NCI-H82 treated with DMSO at 0.1 percent for 48 hours (cell line): ENCODE data around the gene ZNF280A.
A peak's percentile ranks its signal among the peaks of the same experiment; 100 is the strongest.
"Not testable (repeated sequence)": the region's sequence is repeated elsewhere in the genome, so short reads cannot be mapped to it uniquely, and the experiment has no call there.

Source experiments
- DNase-seq: peaks from one replicate; lab custom pipeline; 2025; ENCODE audit not compliant: unreplicated experiment; lab: John Stamatoyannopoulos, UW

The ZNF280A gene

DNA sequence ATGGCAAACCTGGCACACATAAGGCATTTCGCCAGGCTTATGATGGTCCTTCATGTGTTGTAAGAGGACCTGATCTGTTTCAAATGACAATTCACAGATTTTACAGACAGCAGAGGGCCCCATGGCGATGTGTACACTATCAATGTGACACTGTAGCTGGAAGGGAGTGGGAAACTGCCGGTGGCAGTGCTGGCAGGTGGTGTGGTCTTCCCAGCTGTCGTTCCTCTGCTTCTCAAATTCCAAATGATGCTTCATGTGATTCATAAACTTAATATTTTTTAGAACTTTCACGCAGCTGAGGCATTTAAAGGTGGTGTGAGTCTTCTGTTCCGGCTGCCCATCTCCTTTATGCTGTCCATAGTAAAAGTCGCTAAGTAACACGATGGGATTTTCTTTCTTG lies 5.6 kb downstream of the ZNF280A start:
- not testable (repeated sequence) for DNase-seq

DNA sequence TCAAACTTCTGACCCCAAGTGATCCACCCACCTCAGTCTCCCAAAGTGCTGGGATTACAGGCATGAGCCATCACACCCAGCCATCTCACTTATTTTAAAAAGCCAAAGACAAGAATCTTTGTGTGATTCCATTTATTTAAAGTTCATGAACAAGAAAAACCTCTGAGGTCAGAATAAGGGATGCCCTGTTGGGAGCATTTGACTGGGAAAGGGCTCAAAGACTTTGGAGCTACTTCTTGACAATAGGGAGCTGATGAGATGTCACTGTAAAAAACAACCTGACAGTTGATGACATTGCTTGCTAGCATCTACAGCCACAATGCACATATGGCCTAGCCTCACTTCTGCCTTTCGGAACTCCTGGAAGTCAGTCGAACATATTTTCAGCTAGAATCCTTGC lies 6.5 kb downstream of the ZNF280A start:
- DNase-seq: no peak

DNA sequence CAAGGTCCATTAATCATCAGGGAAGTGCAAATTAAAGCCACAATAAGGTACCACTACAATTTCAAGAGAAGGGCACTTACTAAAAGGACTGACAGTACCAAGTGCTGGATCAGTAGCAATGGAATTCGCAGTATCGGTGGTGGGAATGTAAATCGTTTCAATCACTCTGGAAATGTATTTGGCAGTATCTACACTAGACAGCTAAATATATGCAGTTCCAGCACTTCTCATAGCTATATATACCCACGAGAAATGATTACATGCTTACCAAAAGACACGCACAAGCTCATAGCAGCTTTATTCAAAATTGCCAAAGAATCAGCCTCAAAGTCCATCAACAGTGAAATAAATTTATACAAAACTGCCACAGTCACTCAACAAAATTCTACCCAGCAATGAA lies 7.1 kb downstream of the ZNF280A start:
- DNase-seq: no peak

DNA sequence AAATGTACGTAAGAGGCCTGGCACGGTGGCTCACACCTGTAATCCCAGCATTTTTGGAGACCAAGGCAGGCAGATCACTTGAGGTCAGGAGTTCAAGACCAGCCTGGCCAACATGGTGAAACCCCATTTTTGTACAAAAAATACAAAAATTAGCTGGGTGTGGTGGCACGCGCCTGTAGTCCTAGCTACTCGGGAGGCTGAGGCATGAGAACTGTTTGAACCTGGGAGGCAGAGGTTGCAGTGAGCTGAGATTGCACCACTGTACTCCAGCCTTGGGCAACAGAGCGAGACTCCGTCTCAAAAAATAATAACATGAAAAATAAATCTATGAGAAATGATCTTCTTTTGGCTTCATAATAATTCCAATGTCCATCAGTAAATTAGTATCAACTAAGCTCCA lies 9.2 kb downstream of the ZNF280A start:
- DNase-seq: not testable (repeated sequence)

DNA sequence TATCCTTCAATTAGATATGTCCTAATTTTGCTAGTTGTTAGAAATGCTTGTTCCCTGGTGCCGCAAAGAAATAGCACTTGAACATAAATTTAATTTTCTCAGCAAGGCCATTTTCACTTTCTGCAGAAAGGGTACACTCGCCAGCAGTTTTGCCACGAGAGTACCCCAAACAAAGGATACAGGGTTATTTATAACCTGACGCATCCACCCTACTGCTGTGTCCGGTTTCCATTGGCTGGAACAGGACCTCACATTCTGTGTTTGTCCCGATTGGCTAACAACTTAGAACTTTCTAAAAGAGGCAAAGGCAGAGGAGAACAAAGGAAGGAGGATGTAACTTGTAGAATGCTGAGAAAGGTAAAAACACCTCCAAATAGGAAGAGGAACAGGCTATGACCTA lies 10.2 kb downstream of the ZNF280A start:
- DNase-seq: not testable (repeated sequence)

DNA sequence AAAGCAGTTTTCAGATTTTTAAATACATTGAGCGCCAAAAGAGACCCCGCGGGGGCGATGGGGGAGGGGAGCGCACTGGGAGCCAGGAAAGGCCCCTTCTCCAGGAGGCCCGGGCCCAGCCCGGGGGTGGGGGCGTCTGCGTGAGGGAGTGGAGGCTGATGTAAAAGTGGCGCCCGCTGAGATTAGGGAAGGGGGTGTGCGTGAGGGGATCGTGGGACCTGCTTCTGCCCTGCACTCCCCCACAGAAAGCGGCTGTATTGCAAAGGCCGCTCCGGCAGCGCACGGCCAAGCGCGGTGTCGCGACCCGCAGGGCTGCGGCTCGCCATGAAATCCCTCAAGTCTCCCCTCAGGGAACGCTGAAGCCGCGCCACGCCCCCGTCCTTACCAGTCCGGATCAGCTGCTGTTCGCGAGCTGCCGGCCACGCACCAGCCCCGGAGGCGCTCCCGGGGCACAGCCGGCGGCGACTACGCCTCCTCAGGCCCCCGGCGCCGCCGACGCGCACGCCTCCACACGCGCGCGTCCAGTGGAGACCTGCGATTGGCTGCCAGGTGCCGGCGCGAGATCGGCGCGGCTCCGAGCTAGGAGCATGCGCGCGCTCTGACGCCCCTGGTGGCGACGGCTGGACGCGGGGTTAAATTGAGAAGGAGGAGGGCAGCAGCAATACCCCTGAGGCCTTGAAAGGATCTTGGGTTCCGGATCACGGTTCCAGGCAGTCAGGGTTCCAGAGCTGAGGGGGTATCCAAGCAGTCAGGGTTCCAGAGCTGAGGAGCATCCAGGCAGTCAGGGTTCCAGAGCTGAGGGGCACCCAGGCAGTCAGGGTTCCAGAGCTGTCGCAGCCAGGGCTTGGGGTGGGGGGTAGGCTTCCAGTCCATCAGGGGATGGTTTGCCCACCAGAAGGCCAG lies 11.5 kb downstream of the ZNF280A start, which contains the start of gene ZNF280B:
ZNF280B (minus strand) TSS at position 469 of the 903 bp plus-strand sequence. CDS start 19,344 bp downstream, outside the sequence.
- DNase-seq: peak; percentile 49

DNA sequence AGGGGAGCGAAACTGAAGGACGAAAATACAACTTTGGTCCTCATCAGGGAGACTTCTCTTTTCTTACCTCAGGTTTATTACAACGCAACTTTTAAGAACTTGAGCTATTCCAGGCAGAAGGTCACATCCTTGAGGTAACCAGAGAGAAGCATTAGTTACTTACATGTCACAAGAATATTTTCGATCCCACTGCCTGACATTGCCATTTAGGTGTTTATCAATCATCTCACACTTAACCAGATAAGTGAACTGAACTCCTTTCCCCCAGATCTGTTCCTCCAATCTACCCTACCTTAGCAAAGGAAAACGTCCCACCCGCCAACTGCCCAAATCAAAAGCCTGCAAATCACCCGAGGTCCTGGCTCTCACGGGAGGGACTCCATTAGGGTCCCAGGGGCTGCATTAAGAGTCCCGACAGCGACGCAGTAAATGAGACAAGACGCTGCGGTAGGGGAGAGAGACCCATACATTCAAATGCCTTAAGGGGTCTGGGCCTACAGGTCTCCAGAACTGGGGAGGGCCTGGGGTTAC lies 12.3 kb downstream of the ZNF280A start:
- no peak for DNase-seq

DNA sequence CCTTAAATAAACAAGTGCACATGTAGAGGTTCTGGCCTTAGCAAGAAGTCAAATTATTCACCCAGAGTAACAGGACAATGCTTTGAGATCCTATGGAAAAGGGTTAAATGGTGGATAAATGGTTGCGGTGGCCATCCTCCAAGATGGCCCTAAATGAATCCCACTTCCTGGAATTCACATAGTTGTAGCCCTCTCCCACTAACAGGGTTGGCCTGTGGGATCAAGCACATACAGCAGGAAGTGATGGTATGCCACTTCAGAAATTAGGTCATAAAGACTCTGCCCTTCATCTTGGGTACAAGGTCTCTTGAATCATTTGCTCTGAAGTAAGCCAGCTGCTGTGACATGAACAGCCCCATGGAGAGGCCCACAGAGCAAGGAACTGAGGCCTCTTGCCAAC lies 13.3 kb downstream of the ZNF280A start:
- no peak for DNase-seq

DNA sequence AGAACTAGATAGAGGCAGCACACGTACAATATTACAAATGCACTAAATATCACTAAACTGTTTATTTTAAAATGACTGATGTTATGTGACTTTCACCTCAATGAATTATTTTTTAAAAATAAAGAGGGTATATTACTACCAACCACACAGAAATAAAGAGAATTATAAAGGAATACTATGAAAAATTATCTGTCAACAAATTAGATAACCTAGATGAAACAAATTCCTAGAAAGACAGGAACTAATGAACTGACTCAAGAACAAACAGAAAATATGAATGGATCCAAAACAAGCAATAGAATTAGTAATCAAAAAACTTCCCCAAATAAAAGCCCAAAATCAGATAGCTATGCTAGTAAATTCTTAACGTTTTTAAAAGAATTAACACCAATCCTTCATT lies 21.8 kb downstream of the ZNF280A start:
- DNase-seq: no peak

DNA sequence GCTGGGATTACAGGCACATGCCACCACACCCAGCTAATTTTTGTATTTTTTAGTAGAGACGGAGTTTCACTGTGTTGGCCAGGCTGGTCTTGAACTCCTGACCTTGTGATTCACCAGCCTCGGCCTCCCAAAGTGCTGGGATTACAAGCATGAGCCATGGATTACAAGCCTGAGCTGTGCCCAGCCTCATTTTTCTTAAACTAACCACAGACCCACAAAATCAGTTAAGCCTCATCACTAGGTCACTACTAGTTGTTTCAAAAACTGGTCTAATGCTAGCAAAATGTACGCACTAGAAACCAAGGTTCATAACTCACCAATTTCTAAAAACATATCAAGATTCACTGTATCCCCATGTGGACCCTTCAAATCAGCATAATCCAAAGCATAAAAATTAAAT lies 28.5 kb downstream of the ZNF280A start:
- not testable (repeated sequence) for DNase-seq

DNA sequence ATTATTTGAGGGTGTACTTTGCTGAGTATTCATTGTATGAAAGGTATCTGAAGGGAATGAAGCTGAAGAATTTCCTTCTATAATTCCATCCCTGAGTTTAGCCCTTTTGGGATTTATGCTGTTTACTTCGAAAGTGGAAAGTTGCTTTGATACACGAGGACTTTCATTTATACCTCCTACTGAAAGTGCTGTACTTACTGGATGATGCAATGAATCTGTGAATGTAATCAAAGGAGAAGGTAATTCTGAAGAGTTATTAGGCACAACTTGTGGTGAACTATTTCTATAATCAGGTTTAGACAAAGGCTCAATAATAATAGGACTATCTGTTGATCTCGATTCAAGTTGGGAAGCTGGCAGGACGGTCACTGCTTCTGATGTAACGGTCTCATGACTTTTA lies 31.3 kb downstream of the ZNF280A start:
- no peak for DNase-seq

DNA sequence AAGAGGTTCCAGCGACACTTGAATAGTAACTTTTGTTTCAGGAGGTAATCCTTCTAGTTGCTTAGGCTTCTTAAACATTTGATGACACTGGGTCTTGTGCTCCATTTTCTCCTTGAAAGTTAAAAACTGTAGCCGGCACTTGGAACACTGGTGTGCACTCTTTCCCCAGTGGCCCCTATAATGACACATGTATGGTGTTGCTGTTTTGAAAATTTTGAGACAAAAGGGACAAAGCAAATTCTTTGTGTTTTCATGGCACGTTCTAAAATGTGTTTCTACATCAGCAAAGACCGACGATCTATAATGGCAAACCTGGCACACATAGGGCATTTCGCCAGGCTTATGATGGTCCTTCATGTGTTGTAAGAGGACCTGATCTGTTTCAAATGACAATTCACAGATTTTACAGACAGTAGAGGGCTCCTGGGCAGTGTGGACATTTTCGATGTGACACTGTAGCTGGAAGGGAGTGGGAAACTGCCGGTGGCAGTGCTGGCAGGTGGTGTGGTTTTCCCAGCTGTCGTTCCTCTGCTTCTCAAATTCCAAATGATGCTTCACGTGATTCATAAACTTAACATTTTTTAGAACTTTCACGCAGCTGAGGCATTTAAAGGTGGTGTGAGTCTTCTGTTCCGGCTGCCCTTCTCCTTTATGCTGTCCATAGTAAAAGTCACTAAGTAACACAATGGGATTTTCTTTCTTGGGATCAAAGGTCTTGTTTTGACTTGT lies 32.0 kb downstream of the ZNF280A start:
- DNase-seq: no peak

DNA sequence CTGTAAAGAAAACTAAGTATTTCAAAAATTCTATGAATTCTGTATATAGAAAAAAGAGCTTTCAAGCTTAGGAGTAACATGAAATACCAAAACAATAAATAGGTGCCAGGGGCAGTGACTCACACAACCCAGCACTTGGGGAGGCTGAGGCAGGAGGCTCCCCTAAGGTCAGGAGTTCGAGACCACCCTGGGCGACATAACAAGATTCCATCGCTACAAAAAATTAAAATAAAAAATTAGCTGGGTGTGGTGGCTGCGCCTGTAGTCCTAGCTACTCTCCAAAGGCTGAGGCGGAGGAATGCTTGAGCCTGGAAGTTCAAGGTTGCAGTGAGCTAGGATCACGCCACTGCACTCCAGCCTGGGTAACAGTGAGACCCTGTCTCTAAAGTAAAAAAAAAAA lies 33.0 kb downstream of the ZNF280A start:
- no peak for DNase-seq

DNA sequence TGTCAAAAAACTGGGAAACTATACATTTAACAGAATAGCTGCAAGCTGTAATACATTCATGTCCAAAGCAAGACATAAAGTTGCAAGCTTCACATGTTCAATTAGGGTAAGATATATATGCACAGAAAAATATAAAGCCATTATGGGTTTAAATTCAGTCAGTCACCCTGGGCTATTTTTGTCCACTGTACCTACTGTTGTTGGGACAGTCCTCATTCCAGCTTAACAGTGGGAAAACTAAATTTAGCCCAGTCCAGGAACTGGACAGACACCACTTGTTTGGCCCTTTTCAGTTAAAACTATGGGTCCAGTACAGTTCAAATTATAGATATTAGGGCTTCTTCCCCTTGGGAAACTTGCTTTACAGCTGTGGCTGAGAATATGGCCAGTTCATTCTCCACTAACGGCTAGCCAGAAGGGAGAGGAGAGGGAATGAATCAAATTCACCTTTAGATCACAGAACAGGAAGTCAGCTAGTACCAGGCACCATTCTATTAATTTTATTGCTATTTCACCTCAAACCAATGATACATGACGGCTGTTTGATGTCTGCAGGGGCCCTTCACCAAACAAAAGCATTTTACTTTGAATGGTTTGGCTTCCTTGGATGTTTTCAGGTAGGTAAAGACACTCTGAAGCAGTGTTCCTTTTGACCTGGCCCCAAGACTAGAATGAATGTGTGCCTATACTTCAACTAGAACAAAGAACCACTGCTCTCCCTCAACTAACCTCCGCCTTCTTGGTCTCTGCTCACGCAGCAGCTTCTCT lies 33.8 kb downstream of the ZNF280A start:
- DNase-seq: no peak

DNA sequence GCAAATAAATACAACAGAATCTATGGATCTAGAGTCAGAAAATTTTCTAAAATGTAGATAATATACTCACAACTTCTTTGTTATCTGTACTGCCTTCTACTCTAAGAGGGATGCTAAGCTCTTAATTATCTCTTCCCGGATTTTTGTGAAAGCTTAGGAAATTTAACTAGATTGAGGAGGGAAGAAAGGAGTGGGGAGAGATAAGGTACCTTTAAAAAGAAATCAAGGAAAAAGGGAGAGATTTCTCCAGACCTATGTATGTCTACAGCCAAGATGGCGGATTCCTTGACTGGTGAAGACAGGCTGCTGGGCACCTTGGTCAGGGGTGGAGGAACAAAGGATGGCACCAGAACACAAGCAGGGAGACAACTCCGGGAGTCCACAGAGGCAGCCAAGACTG lies 34.5 kb downstream of the ZNF280A start:
- no peak for DNase-seq

DNA sequence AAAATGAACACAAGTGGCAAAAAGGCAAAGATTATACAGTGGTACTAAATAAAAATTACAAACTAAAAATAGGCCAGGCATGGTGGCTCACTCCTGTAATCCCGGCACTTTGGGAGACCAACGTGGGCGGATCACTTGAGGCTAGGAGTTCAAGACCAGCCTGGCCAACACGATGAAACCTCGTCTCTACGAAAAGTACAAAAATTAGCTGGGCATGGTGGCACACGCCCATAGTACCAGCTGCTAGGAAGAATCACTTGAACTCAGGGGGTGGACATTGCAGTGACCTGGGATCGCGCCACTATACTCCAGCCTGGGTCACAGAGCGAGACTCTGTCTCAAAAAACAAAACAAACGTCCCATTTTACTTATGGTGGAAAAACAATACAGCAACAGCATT lies 36.0 kb downstream of the ZNF280A start:
- no peak for DNase-seq

DNA sequence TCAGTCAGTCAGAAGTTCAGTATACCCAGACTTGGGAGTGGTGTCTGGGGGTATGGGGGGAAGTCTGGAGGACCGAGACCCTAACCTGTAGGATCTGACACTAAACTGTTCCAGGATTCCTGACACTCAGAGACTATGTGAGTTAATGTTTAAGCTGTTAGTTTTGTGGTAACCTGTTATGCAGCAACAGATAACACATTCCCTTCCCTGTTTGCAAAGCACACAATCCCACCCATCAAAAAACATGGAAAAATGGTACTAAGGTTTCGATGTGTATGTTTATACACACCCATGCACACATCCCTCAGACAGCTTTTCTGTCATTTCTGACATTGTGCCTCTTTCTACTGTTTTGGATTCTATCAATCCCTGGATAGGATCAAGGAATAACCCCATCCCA lies 39.1 kb downstream of the ZNF280A start:
- DNase-seq: no peak

DNA sequence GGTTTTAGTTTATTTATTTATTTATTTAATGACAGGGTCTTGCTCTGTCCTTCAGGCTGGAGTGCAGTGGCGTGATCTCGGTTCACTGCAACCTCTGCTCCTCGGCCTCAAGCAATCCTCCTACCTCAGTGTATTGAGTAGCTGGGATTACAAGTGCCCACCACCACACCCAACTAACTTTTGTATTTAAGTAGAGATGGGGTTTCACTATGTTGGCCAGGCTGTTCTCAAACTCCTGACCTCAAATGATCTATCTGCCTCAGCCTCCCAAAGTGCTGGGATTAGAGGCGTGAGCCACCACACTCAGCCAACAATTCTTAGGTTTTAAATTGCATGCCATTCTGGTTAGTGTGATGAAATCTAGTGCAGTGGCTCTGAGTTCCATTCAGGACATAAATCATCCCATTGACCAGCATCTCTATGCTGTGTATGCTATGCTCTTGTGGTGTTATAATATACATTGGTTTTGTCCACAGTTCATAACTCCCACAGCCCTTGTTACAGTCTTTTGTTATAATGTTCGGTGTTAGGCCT lies 40.0 kb downstream of the ZNF280A start:
- DNase-seq: no peak

DNA sequence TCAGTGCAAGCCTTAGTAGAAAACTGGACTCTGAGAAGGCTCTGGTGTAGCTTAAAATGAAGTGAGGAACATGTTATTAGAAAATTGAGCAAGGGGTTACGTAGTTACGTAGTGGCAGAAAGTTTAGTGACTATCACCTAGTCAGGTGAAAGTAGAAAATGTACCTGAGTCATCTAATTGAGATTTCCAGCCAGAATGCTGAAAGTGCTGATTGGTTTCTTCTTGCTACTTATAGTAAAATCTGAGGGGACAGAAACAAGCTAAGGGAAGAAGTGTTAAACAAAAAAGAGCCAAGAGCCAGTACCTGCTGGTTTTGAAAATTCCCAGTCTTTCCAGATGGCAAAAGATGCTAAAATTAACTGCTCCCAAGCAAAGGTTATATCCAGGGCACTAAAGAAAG lies 41.0 kb downstream of the ZNF280A start:
- DNase-seq: no peak

DNA sequence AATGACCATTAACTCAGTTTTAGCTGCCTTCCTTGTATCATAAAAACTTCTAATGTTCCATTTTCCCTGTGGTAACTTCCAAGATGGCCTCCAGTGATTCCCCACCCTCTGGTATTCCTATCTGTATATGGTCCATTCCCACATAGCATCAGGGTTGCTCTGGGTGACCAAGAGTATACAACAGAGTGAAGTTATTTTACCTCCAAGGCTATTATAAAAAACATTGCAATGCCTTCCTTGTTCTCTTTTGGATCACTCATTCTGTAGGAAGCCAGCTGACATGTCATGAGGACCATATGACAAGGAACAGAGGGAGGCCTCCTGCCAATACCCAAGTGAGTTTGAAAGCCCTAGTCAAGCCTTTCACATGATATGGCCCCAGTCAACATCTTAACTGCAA lies 41.6 kb downstream of the ZNF280A start:
- no peak for DNase-seq

DNA sequence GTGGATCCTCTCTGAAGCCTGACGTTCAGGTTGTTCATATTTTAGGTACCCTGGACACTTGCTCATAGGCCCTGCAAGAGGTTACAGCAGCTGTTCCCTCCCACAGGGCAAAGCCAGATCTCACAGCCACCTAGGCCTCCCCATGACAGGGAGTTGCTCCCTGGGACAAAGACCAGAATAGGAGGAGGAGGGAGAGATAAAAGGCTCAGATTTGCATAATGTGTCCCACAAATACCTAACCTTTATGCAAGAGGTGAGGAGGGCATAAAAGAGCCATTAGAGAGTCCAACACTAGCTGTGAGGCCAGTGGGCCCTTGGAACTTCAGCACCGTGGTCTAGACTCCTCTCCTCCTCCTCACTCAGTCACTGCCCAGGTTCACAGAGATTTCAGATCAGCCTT lies 45.3 kb downstream of the ZNF280A start:
- DNase-seq: no peak
